ENCODE data around the gene KRTAP10-1. TPM values are rescaled to one million over a fixed set of nuclear protein-coding genes. Genes with fewer than 3 reads are reported as not detected.
A peak's percentile ranks its signal among the peaks of the same experiment; 100 is the strongest.

Gene KRTAP10-1
- total and polyA plus RNA-seq, 2 of the 13 experiments (the other 11 are each of a cell fraction or from before 2014, with no cell fraction given), result not detected

DNA sequence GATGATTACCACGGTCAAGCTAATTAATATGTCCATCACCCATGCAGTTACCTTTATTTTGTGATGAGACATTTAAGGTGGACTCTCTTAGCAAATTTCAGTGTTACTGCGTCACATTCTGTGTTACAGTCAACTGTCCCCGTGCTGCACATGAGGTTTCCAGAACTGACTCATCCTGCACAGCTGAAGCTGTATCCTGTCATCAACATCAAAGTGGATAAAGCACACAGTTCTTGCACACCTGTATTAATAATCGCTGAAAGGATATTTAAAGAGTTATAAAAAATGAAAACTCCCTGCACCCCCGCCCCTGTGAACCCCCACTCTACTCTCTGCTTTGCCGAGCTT, 43.8 kb upstream of the KRTAP10-1 start:
- ATAC-seq (no peak), DNase-seq (ENCODE audit: low spot score) (no peak), FAIRE-seq (no peak)
- peaks cover 8% of the 10 kb centered on the region; the same call in 1 of the 2 replicates for H3K9me3 ChIP-seq (ENCODE audit: low read length)
- H3K4me1 ChIP-seq (ENCODE audit: insufficient read depth, low read length), result no peaks in the 10 kb centered on the region
- 20% methylated on average over 6 of the region's 6 CpGs for WGBS (ENCODE audit: low lambda C conversion rate)
- H3K4me2 ChIP-seq (ENCODE audit: low read depth, low read length), result no peak overlapping the region
- peaks cover 0 to 9% of the 10 kb centered on the region in 2 experiments; a peak in 1 of 5 replicates for H3K27me3 ChIP-seq (ENCODE audit: control insufficient read depth in 1 of 2, insufficient read depth in 2 of 2, low read length in 2 of 2)
- H3K79me2 ChIP-seq (ENCODE audit: insufficient read depth, low read length), result no peaks in the 10 kb centered on the region
- POLR2A ChIA-PET, result no interaction called here
- H3K36me3 ChIP-seq (replicated peaks in 1 of 2; ENCODE audit: control insufficient read depth in 1 of 2, insufficient read depth in 2 of 2, low read length in 2 of 2), result no peaks in the 10 kb centered on the region
- CTCF ChIA-PET (ENCODE audit: low intra/inter-chr PET ratio, low total read pairs), result no interaction called here
- TF ChIP-seq HDAC6 (IDR thresholded peaks at IDR 0.05; ENCODE audit: low read depth, low read length), result no peak
- TF ChIP-seq ZNF101 (CRISPR knock-in tag; IDR thresholded peaks at IDR 0.05; ENCODE audit: borderline replicate concordance, low read depth), result no peak
- 0 out of 2 replicates have a peak, but pooled peaks have one; percentile 6 for TF ChIP-seq FOSL2 (CRISPR knock-in tag; IDR thresholded peaks at IDR 0.05)
- TF ChIP-seq ZNF12 (CRISPR knock-in tag; IDR thresholded peaks at IDR 0.05), result no peak
- TF ChIP-seq ARNT2 (CRISPR knock-in tag; IDR thresholded peaks at IDR 0.05; ENCODE audit: low read depth), result no peak
- TF ChIP-seq, protein P1, sequence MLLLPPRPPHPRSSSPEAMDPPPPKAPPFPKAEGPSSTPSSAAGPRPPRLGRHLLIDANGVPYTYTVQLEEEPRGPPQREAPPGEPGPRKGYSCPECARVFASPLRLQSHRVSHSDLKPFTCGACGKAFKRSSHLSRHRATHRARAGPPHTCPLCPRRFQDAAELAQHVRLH (CRISPR knock-in tag; IDR thresholded peaks at IDR 0.05; ENCODE audit: borderline replicate concordance, low read depth), result no peak
- H3K27ac ChIP-seq (ENCODE audit: extremely low read length, insufficient read depth, low read length), result no peak overlapping the region
- no TSS peak for BruUV-seq (replicated peaks)
- no peak overlapping the region for H2AFZ ChIP-seq (ENCODE audit: low read length)
- in situ Hi-C loops (cut with HindIII; ENCODE audit: extremely low pct_ligation_motif_present, low pct_unique_long_range_greater_than_20kb), result no loop called here
- no peak overlapping the region for H3K9ac ChIP-seq (ENCODE audit: insufficient read depth, low read depth, low read length)
- intact Hi-C loops (cut with micrococcal nuclease; ENCODE audit: unreplicated experiment), result no loop called here
- no peak overlapping the region for H3K4me3 ChIP-seq (replicated peaks in 1 of 3; ENCODE audit: insufficient read depth in 1 of 3, low read depth in 2 of 3, low read length in 3 of 3)
- H4K20me1 ChIP-seq (ENCODE audit: insufficient read depth, low read length), result no peaks in the 10 kb centered on the region

DNA sequence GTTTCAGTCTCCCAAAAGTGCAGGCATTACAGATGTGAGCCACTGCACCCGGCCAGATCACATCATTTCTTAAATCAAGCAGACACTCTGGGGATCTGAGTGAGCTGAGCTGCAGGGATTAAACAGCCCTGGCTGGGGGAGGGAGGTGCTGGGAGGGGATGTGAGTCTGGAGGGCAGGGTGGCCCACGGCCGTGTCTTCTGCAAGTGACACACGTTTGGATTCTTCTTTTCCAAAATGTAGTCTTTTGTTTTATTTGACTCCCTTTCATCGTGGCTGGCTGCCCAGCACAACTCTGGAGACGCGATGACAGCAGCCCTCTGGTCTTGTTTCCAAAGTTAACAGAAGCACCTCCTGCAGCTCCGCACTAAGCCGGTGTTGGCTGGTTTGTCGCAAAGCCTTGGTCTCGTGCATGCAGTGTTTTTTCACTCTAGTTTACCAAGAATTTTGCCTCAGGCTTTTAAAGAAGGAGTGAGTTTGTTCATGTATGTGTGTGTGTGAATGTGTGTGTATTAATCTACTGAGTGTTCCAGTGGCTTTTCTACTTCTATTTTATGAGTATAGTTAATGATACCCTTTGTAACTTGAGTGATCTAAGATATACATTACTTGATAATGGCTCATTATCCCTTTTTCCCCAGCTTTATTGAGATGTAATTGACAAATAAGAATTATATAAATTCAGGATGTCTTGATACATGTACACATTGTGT, 43.2 kb upstream of the KRTAP10-1 start:
- intact Hi-C loops (cut with micrococcal nuclease; ENCODE audit: unreplicated experiment), result no loop called here
- no peak for FAIRE-seq
- no peak overlapping the region for H3K4me2 ChIP-seq (ENCODE audit: low read depth, low read length)
- no peak for TF ChIP-seq PHB2 (IDR thresholded peaks at IDR 0.05; ENCODE audit: partially characterized antibody)
- TF ChIP-seq IRX3 (CRISPR knock-in tag; IDR thresholded peaks at IDR 0.05; ENCODE audit: borderline replicate concordance, low read depth), result no peak
- no peak for TF ChIP-seq U2AF2 (IDR thresholded peaks at IDR 0.05; ENCODE audit: low read depth, low read length)
- TF ChIP-seq ZNF235 (CRISPR knock-in tag; IDR thresholded peaks at IDR 0.05; ENCODE audit: borderline replicate concordance), result no peak
- no peak for TF ChIP-seq ZC3H13 (CRISPR knock-in tag; IDR thresholded peaks at IDR 0.05)
- no peak for TF ChIP-seq ATF7 (IDR thresholded peaks at IDR 0.05)
- no peak for TF ChIP-seq ATF7 (CRISPR knock-in tag; IDR thresholded peaks at IDR 0.05)
- TF ChIP-seq SAFB2 (CRISPR knock-in tag; IDR thresholded peaks at IDR 0.05; ENCODE audit: borderline replicate concordance, low read depth), result no peak

More for the DNA sequence above, 43.2 kb upstream of the KRTAP10-1 start:
- H3K4me1 ChIP-seq (ENCODE audit: insufficient read depth, low read length), result no peaks in the 10 kb centered on the region
- no peak for DNase-seq (ENCODE audit: low spot score)
- no peak overlapping the region for H3K4me3 ChIP-seq (replicated peaks in 1 of 3; ENCODE audit: insufficient read depth in 1 of 3, low read depth in 2 of 3, low read length in 3 of 3)
- CTCF ChIA-PET (ENCODE audit: low intra/inter-chr PET ratio, low total read pairs), result no interaction called here
- H3K79me2 ChIP-seq (ENCODE audit: insufficient read depth, low read length), result no peaks in the 10 kb centered on the region
- H3K9ac ChIP-seq (ENCODE audit: insufficient read depth, low read depth, low read length), result no peak overlapping the region
- no peak for ATAC-seq
- H3K9me3 ChIP-seq (ENCODE audit: low read length), result peaks cover 8% of the 10 kb centered on the region; the same call in 1 of the 2 replicates
- 15% methylated on average over 11 of the region's 11 CpGs for WGBS (ENCODE audit: low lambda C conversion rate)
- H3K27ac ChIP-seq (ENCODE audit: extremely low read length, insufficient read depth, low read length), result no peak overlapping the region
- H4K20me1 ChIP-seq (ENCODE audit: insufficient read depth, low read length), result no peaks in the 10 kb centered on the region
- in situ Hi-C loops (cut with HindIII; ENCODE audit: extremely low pct_ligation_motif_present, low pct_unique_long_range_greater_than_20kb), result no loop called here
- POLR2A ChIA-PET, result no interaction called here
- H2AFZ ChIP-seq (ENCODE audit: low read length), result no peak overlapping the region
- H3K27me3 ChIP-seq (ENCODE audit: control insufficient read depth in 1 of 2, insufficient read depth in 2 of 2, low read length in 2 of 2), result peaks cover 0 to 9% of the 10 kb centered on the region in 2 experiments; a peak in 1 of 5 replicates
- BruUV-seq (replicated peaks), result no TSS peak
- H3K36me3 ChIP-seq (replicated peaks in 1 of 2; ENCODE audit: control insufficient read depth in 1 of 2, insufficient read depth in 2 of 2, low read length in 2 of 2), result no peaks in the 10 kb centered on the region

All from HepG2 (cell line).